Measurements from ENCODE around the gene EMX2. TPM values are rescaled to one million over a fixed set of nuclear protein-coding genes. Genes with fewer than 3 reads are reported as not detected.
"Not testable (repeated sequence)": the region's sequence is repeated elsewhere in the genome, so short reads cannot be mapped to it uniquely, and the experiment has no call there.

EMX2 gene
- total RNA-seq, 1 donor from 2014 or later, result 6.1 TPM

DNA sequence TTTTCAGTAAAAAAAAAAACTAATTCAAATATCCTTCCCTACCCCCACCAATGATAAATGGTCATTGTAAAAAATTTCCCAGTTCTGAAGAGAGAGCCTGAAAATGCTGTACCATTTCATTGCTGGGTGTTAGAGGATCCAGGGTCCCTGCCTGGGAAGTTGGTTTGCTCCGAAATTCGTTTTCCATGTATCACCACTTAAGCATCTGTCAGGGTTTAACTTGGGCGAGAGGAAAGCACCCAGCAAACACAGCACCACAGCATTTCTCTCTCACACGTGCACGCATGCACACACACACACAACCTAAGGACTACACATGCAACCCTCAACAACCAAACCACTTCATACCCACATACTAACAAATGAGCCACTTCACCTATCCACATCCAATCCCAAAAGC, 42.1 kb upstream of the EMX2 start:
- TF ChIP-seq, protein P1, sequence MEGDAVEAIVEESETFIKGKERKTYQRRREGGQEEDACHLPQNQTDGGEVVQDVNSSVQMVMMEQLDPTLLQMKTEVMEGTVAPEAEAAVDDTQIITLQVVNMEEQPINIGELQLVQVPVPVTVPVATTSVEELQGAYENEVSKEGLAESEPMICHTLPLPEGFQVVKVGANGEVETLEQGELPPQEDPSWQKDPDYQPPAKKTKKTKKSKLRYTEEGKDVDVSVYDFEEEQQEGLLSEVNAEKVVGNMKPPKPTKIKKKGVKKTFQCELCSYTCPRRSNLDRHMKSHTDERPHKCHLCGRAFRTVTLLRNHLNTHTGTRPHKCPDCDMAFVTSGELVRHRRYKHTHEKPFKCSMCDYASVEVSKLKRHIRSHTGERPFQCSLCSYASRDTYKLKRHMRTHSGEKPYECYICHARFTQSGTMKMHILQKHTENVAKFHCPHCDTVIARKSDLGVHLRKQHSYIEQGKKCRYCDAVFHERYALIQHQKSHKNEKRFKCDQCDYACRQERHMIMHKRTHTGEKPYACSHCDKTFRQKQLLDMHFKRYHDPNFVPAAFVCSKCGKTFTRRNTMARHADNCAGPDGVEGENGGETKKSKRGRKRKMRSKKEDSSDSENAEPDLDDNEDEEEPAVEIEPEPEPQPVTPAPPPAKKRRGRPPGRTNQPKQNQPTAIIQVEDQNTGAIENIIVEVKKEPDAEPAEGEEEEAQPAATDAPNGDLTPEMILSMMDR (IDR thresholded peaks at IDR 0.05; ENCODE audit: insufficient read depth, low read length, poor library complexity, severe bottlenecking), result no peak
- no peak overlapping the region for H3K4me3 ChIP-seq (ENCODE audit: low read depth, low read length)
- no peaks in the 10 kb centered on the region for H3K27me3 ChIP-seq (ENCODE audit: control insufficient read depth, insufficient read depth, low read length)
- no peak for DNase-seq (ENCODE audit: low read depth)
- H3K36me3 ChIP-seq (ENCODE audit: control insufficient read depth, insufficient read depth, low read length), result no peaks in the 10 kb centered on the region

- TF ChIP-seq, protein P1 (IDR thresholded peaks at IDR 0.05; ENCODE audit: insufficient read depth, low read length, poor library complexity, severe bottlenecking), result no peak
- H3K27me3 ChIP-seq (ENCODE audit: control insufficient read depth, insufficient read depth, low read length), result no peaks in the 10 kb centered on the region
- H3K36me3 ChIP-seq (ENCODE audit: control insufficient read depth, insufficient read depth, low read length), result no peaks in the 10 kb centered on the region
Observed at GRCh38 chr10:117501460-117502035, 41.0 kb upstream of the EMX2 start.

DNA sequence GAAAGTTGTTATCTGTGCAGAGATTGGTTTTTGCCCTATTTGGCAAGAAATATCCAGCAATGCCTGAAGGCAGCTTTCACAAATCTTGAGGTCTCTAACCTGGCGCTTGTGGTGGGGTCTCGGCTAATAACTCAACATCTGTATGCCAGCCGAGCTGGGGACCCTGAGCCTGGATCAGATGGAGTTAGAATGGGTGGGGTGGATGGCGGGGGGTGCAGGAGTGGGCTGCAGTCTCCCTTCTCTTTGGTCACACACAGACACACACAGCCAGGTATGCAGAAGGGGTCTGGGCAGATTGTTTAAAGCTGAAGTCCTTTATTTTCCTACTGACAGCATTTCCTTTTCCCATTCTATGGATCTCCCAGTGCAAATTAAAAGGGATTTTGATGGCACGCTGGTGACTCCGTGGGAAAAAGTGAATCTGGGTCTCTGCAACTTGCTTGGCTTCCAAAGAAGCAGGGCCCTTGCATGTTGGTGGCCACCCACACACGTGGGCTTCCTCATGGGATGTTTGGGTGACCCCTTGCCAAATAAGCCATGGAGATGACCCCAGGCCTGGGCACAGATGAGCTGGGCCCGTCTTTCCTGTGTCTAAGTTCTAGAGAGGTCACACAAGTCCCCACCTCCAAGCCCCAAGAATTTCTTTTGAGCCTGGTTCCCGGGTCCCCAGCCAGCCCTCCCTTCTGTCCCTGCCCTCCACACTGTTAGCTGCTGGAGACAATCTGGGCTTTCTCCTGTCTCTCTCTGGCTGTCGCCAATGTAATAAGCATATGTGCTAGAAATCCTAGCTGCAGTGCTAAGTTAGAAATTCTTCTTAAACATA, 39.9 kb upstream of the EMX2 start:
- H3K4me3 ChIP-seq (ENCODE audit: low read depth, low read length), result no peak overlapping the region
- TF ChIP-seq, protein P1 (IDR thresholded peaks at IDR 0.05; ENCODE audit: insufficient read depth, low read length, poor library complexity, severe bottlenecking), result no peak
- no peak for DNase-seq (ENCODE audit: low read depth)
- H3K27me3 ChIP-seq (ENCODE audit: control insufficient read depth, insufficient read depth, low read length), result no peaks in the 10 kb centered on the region
- no peaks in the 10 kb centered on the region for H3K36me3 ChIP-seq (ENCODE audit: control insufficient read depth, insufficient read depth, low read length)

More at GRCh38 chr10:117501460-117502035, 41.0 kb upstream of the EMX2 start:
- no peak for DNase-seq (ENCODE audit: low read depth)
- H3K4me3 ChIP-seq (ENCODE audit: low read depth, low read length), result no peak overlapping the region

- no peak for DNase-seq (ENCODE audit: low read depth)
- Histone ChIP-seq H3K27me3 (ENCODE audit: control insufficient read depth, insufficient read depth, low read length) (no peaks in the 10 kb centered on the region), H3K4me3 (ENCODE audit: low read depth, low read length) (no peak overlapping the region), H3K36me3 (ENCODE audit: control insufficient read depth, insufficient read depth, low read length) (no peaks in the 10 kb centered on the region)
- TF ChIP-seq, protein P1 (IDR thresholded peaks at IDR 0.05; ENCODE audit: insufficient read depth, low read length, poor library complexity, severe bottlenecking), result no peak
Observed at GRCh38 chr10:117503244-117504205, 39.0 kb upstream of the EMX2 start.

GRCh38 chr10:117504562-117504961, 38.0 kb upstream of the EMX2 start:
- H3K4me3 ChIP-seq (ENCODE audit: low read depth, low read length), result no peak overlapping the region
- no peaks in the 10 kb centered on the region for H3K27me3 ChIP-seq (ENCODE audit: control insufficient read depth, insufficient read depth, low read length)
- no peak for DNase-seq (ENCODE audit: low read depth)
- no peaks in the 10 kb centered on the region for H3K36me3 ChIP-seq (ENCODE audit: control insufficient read depth, insufficient read depth, low read length)
- TF ChIP-seq, protein P1 (IDR thresholded peaks at IDR 0.05; ENCODE audit: insufficient read depth, low read length, poor library complexity, severe bottlenecking), result no peak

DNA sequence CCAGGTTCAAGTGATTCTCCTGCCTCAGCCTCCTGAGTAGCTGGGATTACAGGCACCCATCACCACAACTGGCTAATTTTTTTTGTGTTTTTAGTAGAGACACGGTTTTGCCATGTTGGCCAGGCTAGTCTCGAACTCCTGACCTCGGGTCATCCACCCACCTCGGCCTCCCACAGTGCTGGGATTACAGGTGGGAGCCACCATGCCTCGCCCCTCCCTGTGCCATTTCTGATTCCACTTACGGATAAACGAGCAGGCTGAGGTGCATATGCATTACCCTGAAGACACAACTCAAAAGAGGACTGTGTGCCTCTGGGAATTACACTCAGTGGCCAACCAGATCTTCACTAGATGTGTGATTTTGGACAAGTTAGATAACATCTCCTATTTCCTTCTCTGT, 35.5 kb upstream of the EMX2 start:
- H3K27me3 ChIP-seq (ENCODE audit: control insufficient read depth, insufficient read depth, low read length); H3K36me3 ChIP-seq (ENCODE audit: control insufficient read depth, insufficient read depth, low read length); DNase-seq (ENCODE audit: low read depth); H3K4me3 ChIP-seq (ENCODE audit: low read depth, low read length): not testable (repeated sequence)
